IPS-18c (cell line): Measurements from ENCODE around the gene TRIM66.

Source experiments
- H3K4me3 ChIP-seq: 2 replicates; pipeline ENCODE4 v1.7.0; 2013; ENCODE audit warnings: low read depth, mild to moderate bottlenecking, low read length, moderate library complexity; ENCODE audit not compliant: insufficient read depth
- H3K9me3 ChIP-seq: one replicate; pipeline ENCODE4 v1.6.1; 2013; ENCODE audit warnings: mild to moderate bottlenecking, low read length, moderate library complexity; ENCODE audit not compliant: control insufficient read depth, insufficient read depth

The TRIM66 gene

GRCh38 chr11:8719211-8719649, 36.8 kb upstream of the TRIM66 start:
- H3K4me3 ChIP-seq, result no peak overlapping the region
- no peaks in the 10 kb centered on the region for H3K9me3 ChIP-seq

- Histone ChIP-seq H3K9me3 (no peaks in the 10 kb centered on the region), H3K4me3 (no peak overlapping the region)
Measured at GRCh38 chr11:8717876-8718753, 35.6 kb upstream of the TRIM66 start.

- Histone ChIP-seq H3K4me3 (no peak overlapping the region), H3K9me3 (no peaks in the 10 kb centered on the region)
Measured at GRCh38 chr11:8717544-8717875, 35.0 kb upstream of the TRIM66 start.

GRCh38 chr11:8715501-8715900, 33.0 kb upstream of the TRIM66 start:
- no peaks in the 10 kb centered on the region for H3K9me3 ChIP-seq

GRCh38 chr11:8714622-8715225, 32.3 kb upstream of the TRIM66 start:
- no peak overlapping the region for H3K4me3 ChIP-seq
- no peaks in the 10 kb centered on the region for H3K9me3 ChIP-seq

More at GRCh38 chr11:8715501-8715900, 33.0 kb upstream of the TRIM66 start:
- H3K4me3 ChIP-seq, result no peak overlapping the region

- H3K4me3 ChIP-seq, result no peak overlapping the region
- no peaks in the 10 kb centered on the region for H3K9me3 ChIP-seq
Measured at GRCh38 chr11:8713760-8714454, 31.4 kb upstream of the TRIM66 start.

- Histone ChIP-seq H3K9me3 (no peaks in the 10 kb centered on the region), H3K4me3 (no peak overlapping the region)
Measured at GRCh38 chr11:8712506-8712905, 30.0 kb upstream of the TRIM66 start.

GRCh38 chr11:8711895-8712442, 29.5 kb upstream of the TRIM66 start:
- H3K4me3 ChIP-seq, result no peak overlapping the region
- no peaks in the 10 kb centered on the region for H3K9me3 ChIP-seq

GRCh38 chr11:8709777-8710176, 27.3 kb upstream of the TRIM66 start:
- no peaks in the 10 kb centered on the region for H3K9me3 ChIP-seq
- no peak overlapping the region for H3K4me3 ChIP-seq

- H3K9me3 ChIP-seq, result no peaks in the 10 kb centered on the region
- no peak overlapping the region for H3K4me3 ChIP-seq
Measured at GRCh38 chr11:8709002-8709672, 26.7 kb upstream of the TRIM66 start.

- no peaks in the 10 kb centered on the region for H3K9me3 ChIP-seq
- no peak overlapping the region for H3K4me3 ChIP-seq
Measured at GRCh38 chr11:8707541-8708191, 25.2 kb upstream of the TRIM66 start.

- Histone ChIP-seq H3K9me3 (no peaks in the 10 kb centered on the region), H3K4me3 (no peak overlapping the region)
Measured at GRCh38 chr11:8706673-8707432, 24.4 kb upstream of the TRIM66 start.

GRCh38 chr11:8705146-8705545, 22.7 kb upstream of the TRIM66 start:
- no peak overlapping the region for H3K4me3 ChIP-seq
- H3K9me3 ChIP-seq, result no peaks in the 10 kb centered on the region

GRCh38 chr11:8704136-8704535, 21.7 kb upstream of the TRIM66 start:
- no peaks in the 10 kb centered on the region for H3K9me3 ChIP-seq

GRCh38 chr11:8702598-8702915, 20.1 kb upstream of the TRIM66 start:
- no peaks in the 10 kb centered on the region for H3K9me3 ChIP-seq
- no peak overlapping the region for H3K4me3 ChIP-seq

More at GRCh38 chr11:8704136-8704535, 21.7 kb upstream of the TRIM66 start:
- H3K4me3 ChIP-seq, result no peak overlapping the region

- Histone ChIP-seq H3K9me3 (no peaks in the 10 kb centered on the region), H3K4me3 (no peak overlapping the region)
Measured at GRCh38 chr11:8701891-8702597, 19.6 kb upstream of the TRIM66 start.
